Colonic mucosa (tissue), 4 donors: ENCODE data around the gene SENP2. TPM values are rescaled to one million over a fixed set of nuclear protein-coding genes. Genes with fewer than 3 reads are reported as not detected.

Experiments
- DNase-seq: peaks from one replicate; pipeline ENCODE4 v3.0.0-alpha.2; 2020
- H3K27ac ChIP-seq: fragments of 200-600 bp; one replicate; pipeline ENCODE4 v1.8.0; 2021
- H3K27me3 ChIP-seq: fragments of 200-600 bp; one replicate; pipeline ENCODE4 v1.8.0; 2021
- H3K36me3 ChIP-seq: fragments of 200-600 bp; one replicate; pipeline ENCODE4 v1.8.0; 2021
- H3K4me1 ChIP-seq: fragments of 200-600 bp; one replicate; pipeline ENCODE4 v1.8.0; 2021; ENCODE audit warnings: mild to moderate bottlenecking
- H3K4me3 ChIP-seq: fragments of 200-600 bp; one replicate; pipeline ENCODE4 v1.8.0; 2021
- H3K9ac ChIP-seq, 2 donors: one replicate each; pipeline ENCODE4 v1.7.0; 2013; ENCODE audit warnings: control low read depth in 2 of 2, low read depth in 2 of 2, low read length in 2 of 2
- H3K9me3 ChIP-seq: fragments of 200-600 bp; one replicate; pipeline ENCODE4 v1.8.0; 2021
- intact Hi-C: fragments of 100-400 bp; cut with DNase I; formaldehyde crosslinking; loops from one replicate; pipeline ENCODE4 v1.14.1; 2022
- total RNA-seq, 2 donors: library from RNA; stranded (reverse); fragmentation: NEBNext Ultra II Directional in 1 of 2; extraction: Animal tissue kit (Norgen Biotek cat#: 25700) in 1 of 2; gene quantifications; one replicate each; pipeline ENCODE4 v1.2.1, GENCODE V29; 2021
- TF ChIP-seq, protein P1 (sequence below): fragments of 200-600 bp; IDR thresholded peaks from one replicate; pipeline ENCODE4 v1.8.0; 2022; ENCODE audit warnings: antibody characterized with exemption, mild to moderate bottlenecking
- donor health status: healthy.
- donor health status: DM: no; HTN: no; CAD: no.
- donor health status: DM: no; HTN: no; CAD: no.

The SENP2 gene
- total RNA-seq, 2 donors from 2014 or later, result 28.6 to 30.3 TPM

DNA sequence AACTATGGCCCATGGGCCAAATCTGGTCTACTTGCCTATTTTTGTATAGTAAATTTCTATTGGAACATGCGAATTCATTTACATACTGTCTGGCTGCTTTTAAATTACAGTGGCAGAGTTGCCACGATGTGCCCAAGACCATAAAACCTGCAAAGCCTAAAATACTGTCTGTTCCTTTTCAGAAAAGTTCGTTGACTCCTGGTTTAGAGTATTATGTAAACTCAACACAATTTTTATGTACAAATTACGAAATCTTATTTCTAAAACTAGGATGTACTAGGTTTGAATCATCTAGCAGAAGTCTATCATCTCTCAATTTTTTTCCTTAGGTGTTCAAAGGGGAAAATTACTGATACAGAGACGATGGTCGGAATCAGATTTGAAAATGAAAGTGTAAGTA lies 26.9 kb downstream of the SENP2 start:
- intact Hi-C loops, result no loop called here

DNA sequence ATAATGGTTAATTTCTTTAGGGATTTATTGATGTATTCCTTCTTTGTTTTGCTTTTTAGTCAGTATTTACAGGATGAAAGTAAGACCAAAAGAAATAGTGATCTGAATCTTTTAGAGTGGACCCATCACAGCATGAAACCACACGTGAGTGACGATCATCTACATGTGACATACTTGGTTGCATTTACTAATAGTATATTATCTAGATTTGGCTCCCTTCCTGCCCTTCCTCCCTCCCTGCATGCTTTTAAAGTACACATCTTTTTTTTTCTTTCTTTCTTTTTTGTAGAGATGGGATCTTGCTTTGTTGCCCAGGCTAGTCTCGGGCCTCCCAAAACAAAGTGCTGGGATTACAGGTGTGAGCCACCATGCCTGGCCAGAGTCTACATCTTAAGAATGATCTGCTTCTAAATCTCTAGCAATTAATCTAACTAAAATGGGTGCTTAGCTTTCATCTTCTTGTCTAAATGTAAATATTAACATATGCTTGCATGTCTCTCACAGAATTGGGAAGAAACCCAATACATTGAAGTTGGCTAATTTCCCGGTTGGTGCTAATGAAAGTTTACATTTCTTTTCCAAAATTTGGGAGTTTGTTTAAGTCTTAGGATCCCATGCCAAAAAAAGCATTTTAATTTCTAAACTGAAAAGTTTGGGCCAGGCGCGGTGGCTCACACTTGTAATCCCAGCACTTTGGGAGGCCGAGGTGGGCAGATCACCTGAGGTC lies 38.0 kb downstream of the SENP2 start:
- DNase-seq, result no peak
- H3K27me3 ChIP-seq, result no peaks in the 10 kb centered on the region
- intact Hi-C loops, result no loop called here
- TF ChIP-seq, protein P1, sequence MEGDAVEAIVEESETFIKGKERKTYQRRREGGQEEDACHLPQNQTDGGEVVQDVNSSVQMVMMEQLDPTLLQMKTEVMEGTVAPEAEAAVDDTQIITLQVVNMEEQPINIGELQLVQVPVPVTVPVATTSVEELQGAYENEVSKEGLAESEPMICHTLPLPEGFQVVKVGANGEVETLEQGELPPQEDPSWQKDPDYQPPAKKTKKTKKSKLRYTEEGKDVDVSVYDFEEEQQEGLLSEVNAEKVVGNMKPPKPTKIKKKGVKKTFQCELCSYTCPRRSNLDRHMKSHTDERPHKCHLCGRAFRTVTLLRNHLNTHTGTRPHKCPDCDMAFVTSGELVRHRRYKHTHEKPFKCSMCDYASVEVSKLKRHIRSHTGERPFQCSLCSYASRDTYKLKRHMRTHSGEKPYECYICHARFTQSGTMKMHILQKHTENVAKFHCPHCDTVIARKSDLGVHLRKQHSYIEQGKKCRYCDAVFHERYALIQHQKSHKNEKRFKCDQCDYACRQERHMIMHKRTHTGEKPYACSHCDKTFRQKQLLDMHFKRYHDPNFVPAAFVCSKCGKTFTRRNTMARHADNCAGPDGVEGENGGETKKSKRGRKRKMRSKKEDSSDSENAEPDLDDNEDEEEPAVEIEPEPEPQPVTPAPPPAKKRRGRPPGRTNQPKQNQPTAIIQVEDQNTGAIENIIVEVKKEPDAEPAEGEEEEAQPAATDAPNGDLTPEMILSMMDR, result no peak
- no peaks in the 10 kb centered on the region for H3K9me3 ChIP-seq
- no peaks in the 10 kb centered on the region for H3K36me3 ChIP-seq
- no peak overlapping the region for H3K27ac ChIP-seq
- peaks cover 7% of the 10 kb centered on the region for H3K4me1 ChIP-seq
- no peak overlapping the region for H3K9ac ChIP-seq
- no peak overlapping the region for H3K4me3 ChIP-seq

More for the DNA sequence above, 26.9 kb downstream of the SENP2 start:
- Histone ChIP-seq H3K27me3 (no peaks in the 10 kb centered on the region), H3K9ac (no peak overlapping the region), H3K9me3 (no peaks in the 10 kb centered on the region), H3K36me3 (peaks cover 9% of the 10 kb centered on the region), H3K4me1 (no peaks in the 10 kb centered on the region), H3K4me3 (no peak overlapping the region), H3K27ac (no peak overlapping the region)
- no peak for DNase-seq
- TF ChIP-seq, protein P1, result no peak

DNA sequence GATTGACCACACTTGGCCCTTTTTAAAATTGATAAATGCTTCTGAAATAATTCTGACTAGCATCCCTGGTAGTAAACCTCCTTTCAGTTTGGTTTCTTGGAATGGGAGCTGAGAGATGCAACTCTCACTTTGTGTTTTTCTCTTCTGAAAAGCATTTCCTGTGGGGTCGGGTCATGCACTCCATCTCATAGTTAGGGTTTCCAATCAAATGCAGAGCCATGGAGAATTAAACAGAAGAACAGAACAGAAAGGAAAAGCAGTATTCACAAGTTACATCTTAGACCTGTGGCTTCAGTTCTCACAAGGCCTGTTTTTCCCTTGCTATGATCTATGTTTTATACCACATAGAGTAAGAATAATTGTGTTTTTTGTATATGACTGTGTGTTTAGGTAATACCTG lies 39.7 kb downstream of the SENP2 start:
- DNase-seq, result no peak
- Histone ChIP-seq H3K27me3 (no peaks in the 10 kb centered on the region), H3K27ac (no peak overlapping the region), H3K36me3 (no peaks in the 10 kb centered on the region), H3K4me1 (peaks cover 14% of the 10 kb centered on the region), H3K9me3 (no peaks in the 10 kb centered on the region), H3K9ac (no peak overlapping the region), H3K4me3 (no peak overlapping the region)
- intact Hi-C loops, result no loop called here
- TF ChIP-seq, protein P1, result no peak

DNA sequence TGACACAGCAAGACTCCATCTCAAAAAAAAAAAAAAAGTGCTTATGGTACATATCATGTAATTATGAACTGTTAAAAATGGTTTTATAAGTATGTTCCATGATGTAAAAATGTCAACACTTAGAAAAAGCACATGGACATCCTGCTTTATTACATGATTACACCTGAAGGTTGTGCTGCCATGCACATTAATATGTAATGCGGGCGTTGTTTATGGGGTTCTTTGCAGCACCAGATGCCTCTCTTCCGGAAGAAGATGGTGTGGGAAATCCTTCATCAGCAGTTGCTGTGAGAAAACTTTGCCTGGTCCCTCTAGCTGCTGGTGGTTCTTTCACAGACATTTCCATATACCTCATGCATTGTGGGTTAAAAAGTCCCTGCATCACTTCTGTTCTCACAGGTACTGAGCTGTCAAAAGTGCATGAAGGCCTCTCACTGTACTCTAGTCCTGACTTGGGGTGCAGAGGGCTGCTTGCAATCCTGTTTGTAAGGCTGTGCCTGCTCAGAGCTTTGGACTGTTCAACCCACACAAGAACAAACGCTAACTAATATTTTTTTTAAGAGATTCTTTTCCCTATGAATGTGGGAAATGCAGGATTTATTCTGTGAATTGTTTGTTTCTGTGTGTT lies 43.6 kb downstream of the SENP2 start:
- Histone ChIP-seq H3K27me3 (no peaks in the 10 kb centered on the region), H3K9ac (peak overlapping the region; percentile 35 to 60), H3K4me1 (peaks cover 14% of the 10 kb centered on the region), H3K27ac (peak overlapping the region; percentile 65), H3K9me3 (no peaks in the 10 kb centered on the region), H3K4me3 (no peak overlapping the region), H3K36me3 (no peaks in the 10 kb centered on the region)
- DNase-seq, result no peak
- intact Hi-C loops, result no loop called here
- TF ChIP-seq, protein P1, result no peak

DNA sequence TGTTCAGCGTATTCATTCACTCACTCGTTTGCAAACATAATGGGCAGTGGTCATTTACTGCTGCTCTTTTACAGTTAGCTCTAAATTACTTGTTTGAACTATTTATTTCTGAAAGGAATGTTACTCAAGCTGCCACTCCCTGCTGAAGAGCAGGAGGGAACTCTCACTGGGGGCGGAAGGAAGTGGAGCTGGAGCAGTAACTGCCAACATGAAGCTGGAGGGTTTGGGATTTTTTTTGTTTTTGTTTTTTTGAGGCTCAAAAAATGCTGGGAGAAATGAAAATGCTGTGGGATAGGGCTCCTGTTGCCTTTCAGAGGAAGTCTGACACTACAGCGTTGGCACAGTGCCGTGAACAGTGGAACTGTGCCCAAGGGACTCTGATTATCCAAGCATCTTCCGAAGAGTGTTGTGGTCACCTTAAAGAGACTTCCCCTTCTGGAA lies 44.1 kb downstream of the SENP2 start:
- no peaks in the 10 kb centered on the region for H3K27me3 ChIP-seq
- intact Hi-C loops, result no loop called here
- H3K9ac ChIP-seq, result peak overlapping the region in 1 of 2 donors; percentile 51
- TF ChIP-seq, protein P1, result no peak
- no peaks in the 10 kb centered on the region for H3K36me3 ChIP-seq
- peaks cover 14% of the 10 kb centered on the region for H3K4me1 ChIP-seq
- peak overlapping the region; percentile 65 for H3K27ac ChIP-seq
- H3K4me3 ChIP-seq, result no peak overlapping the region
- H3K9me3 ChIP-seq, result no peaks in the 10 kb centered on the region
- DNase-seq, result peak; percentile 57
